Measurements from ENCODE around the gene STK40. TPM values are rescaled to one million over a fixed set of nuclear protein-coding genes. Genes with fewer than 3 reads are reported as not detected.

Gene STK40
- total and polyA plus RNA-seq, 9 of the 15 experiments (the other 6 are each of a cell fraction or from before 2014, with no cell fraction given) = 0.69 to 94.3 (median 39.1) TPM

- TF ChIP-seq FOXM1 (IDR thresholded peaks at IDR 0.05; ENCODE audit: low read depth) = no peak
- TF ChIP-seq FOXM1 (CRISPR knock-in tag; IDR thresholded peaks at IDR 0.05; ENCODE audit: low read depth) = no peak
- no peak for TF ChIP-seq TSC22D4 (tag; IDR thresholded peaks at IDR 0.05)
- no peak for TF ChIP-seq KLF13 (tag; IDR thresholded peaks at IDR 0.05; ENCODE audit: borderline replicate concordance, low read depth)
- no peak for TF ChIP-seq ZNF146 (CRISPR knock-in tag; IDR thresholded peaks at IDR 0.05; ENCODE audit: unreplicated experiment)
- TF ChIP-seq FOXK1 (CRISPR knock-in tag; IDR thresholded peaks at IDR 0.05; ENCODE audit: borderline replicate concordance) = no peak
- TF ChIP-seq ZBED1 (IDR thresholded peaks at IDR 0.05) = no peak
- TF ChIP-seq GTF3C2 (IDR thresholded peaks at IDR 0.05; ENCODE audit: borderline replicate concordance, extremely low read depth, insufficient read length) = no peak
- TF ChIP-seq HOXB6 (CRISPR knock-in tag; IDR thresholded peaks at IDR 0.05; ENCODE audit: borderline replicate concordance) = no peak
- no peak for TF ChIP-seq MCM5 (IDR thresholded peaks at IDR 0.05; ENCODE audit: low read depth)
- TF ChIP-seq ZNF785 (CRISPR knock-in tag; IDR thresholded peaks at IDR 0.05) = no peak
- no peak for TF ChIP-seq IFI16 (CRISPR knock-in tag; IDR thresholded peaks at IDR 0.05)
- TF ChIP-seq NELFE (IDR thresholded peaks at IDR 0.05; ENCODE audit: insufficient read depth, insufficient read length) = no peak
- TF ChIP-seq ZNF583 (CRISPR knock-in tag; IDR thresholded peaks at IDR 0.05) = 0 out of 2 replicates have a peak, but pooled peaks have one; percentile 39
- TF ChIP-seq ZNF232 (CRISPR knock-in tag; IDR thresholded peaks at IDR 0.05) = no peak
- TF ChIP-seq BCLAF1 (IDR thresholded peaks at IDR 0.05; ENCODE audit: borderline replicate concordance in 1 of 2, control insufficient read depth in 1 of 2, low read depth in 2 of 2, low read length in 1 of 2) = no peak
- no peak for TF ChIP-seq TAL1 (IDR thresholded peaks at IDR 0.05)
- TF ChIP-seq ZNF780A (CRISPR knock-in tag; IDR thresholded peaks at IDR 0.05) = no peak
- TF ChIP-seq BCOR (IDR thresholded peaks at IDR 0.05) = no peak
- no peak for TF ChIP-seq CHD4 (IDR thresholded peaks at IDR 0.05; ENCODE audit: insufficient read depth, insufficient replicate concordance, low read depth, low read length, poor library complexity, severe bottlenecking)
- TF ChIP-seq SNRNP70 (optimal IDR thresholded peaks at IDR 0.05; ENCODE audit: low read depth, low read length) = no peak
- no peak for TF ChIP-seq ZNF444 (CRISPR knock-in tag; IDR thresholded peaks at IDR 0.05)
- no peak for TF ChIP-seq POLR3G (IDR thresholded peaks at IDR 0.05; ENCODE audit: extremely low read depth, insufficient read length, insufficient replicate concordance)
- no peak for TF ChIP-seq MITF (IDR thresholded peaks at IDR 0.05)
- no peak for TF ChIP-seq KAT8 (IDR thresholded peaks at IDR 0.05; ENCODE audit: low read depth)
Measured at GRCh38 chr1:36372617-36373016, 13.1 kb downstream of the STK40 start (continued).
